ENCODE measurements around the gene ATXN7.

The ATXN7 gene

GRCh38 chr3:63900459-63900858 is 36.8 kb downstream of the ATXN7 start:
- no peak for DNase-seq (ENCODE audit: low read depth in 1 of 2, low spot score in 1 of 2)

GRCh38 chr3:63905731-63906620 is 42.3 kb downstream of the ATXN7 start:
- DNase-seq (ENCODE audit: low read depth in 1 of 2, low spot score in 1 of 2) = no peak

- no peak for DNase-seq (ENCODE audit: low read depth in 1 of 2, low spot score in 1 of 2)
Measured at GRCh38 chr3:63908081-63908736, 44.5 kb downstream of the ATXN7 start.

- DNase-seq (ENCODE audit: low read depth in 1 of 2, low spot score in 1 of 2) = no peak
Measured at GRCh38 chr3:63908776-63909175, 45.1 kb downstream of the ATXN7 start.

GRCh38 chr3:63909431-63909830 is 45.8 kb downstream of the ATXN7 start:
- DNase-seq (ENCODE audit: low read depth in 1 of 2, low spot score in 1 of 2) = no peak

- no peak for DNase-seq (ENCODE audit: low read depth in 1 of 2, low spot score in 1 of 2)
Measured at GRCh38 chr3:63910001-63910400, 46.3 kb downstream of the ATXN7 start.

- no peak for DNase-seq (ENCODE audit: low read depth in 1 of 2, low spot score in 1 of 2)
Measured at GRCh38 chr3:63910891-63911290, 47.2 kb downstream of the ATXN7 start.

GRCh38 chr3:63911509-63911872 is 47.8 kb downstream of the ATXN7 start:
- no peak for DNase-seq (ENCODE audit: low read depth in 1 of 2, low spot score in 1 of 2)

- peak; percentile 70 to 75 for DNase-seq (ENCODE audit: low read depth in 1 of 2, low spot score in 1 of 2)
Measured at GRCh38 chr3:63911873-63912767, 48.5 kb downstream of the ATXN7 start, which contains the start of gene SCAANT1. TSS of gene SCAANT1 (minus strand) at chr3:63912383.

GRCh38 chr3:63912768-63913588 is 49.3 kb downstream of the ATXN7 start:
- DNase-seq (ENCODE audit: low read depth in 1 of 2, low spot score in 1 of 2) = peak in 1 of 2 donors; percentile 31

- no peak for DNase-seq (ENCODE audit: low read depth in 1 of 2, low spot score in 1 of 2)
Measured at GRCh38 chr3:63914312-63914711, 50.6 kb downstream of the ATXN7 start.

GRCh38 chr3:63918321-63918720 is 54.7 kb downstream of the ATXN7 start:
- DNase-seq (ENCODE audit: low read depth in 1 of 2, low spot score in 1 of 2) = no peak

GRCh38 chr3:63920001-63920400 is 56.3 kb downstream of the ATXN7 start:
- DNase-seq (ENCODE audit: low read depth in 1 of 2, low spot score in 1 of 2) = no peak

- no peak for DNase-seq (ENCODE audit: low read depth in 1 of 2, low spot score in 1 of 2)
Measured at GRCh38 chr3:63921741-63922482, 58.2 kb downstream of the ATXN7 start.

GRCh38 chr3:63922491-63923199 is 59.0 kb downstream of the ATXN7 start:
- no peak for DNase-seq (ENCODE audit: low read depth in 1 of 2, low spot score in 1 of 2)

GRCh38 chr3:63926309-63926708 is 62.6 kb downstream of the ATXN7 start:
- DNase-seq (ENCODE audit: low read depth in 1 of 2, low spot score in 1 of 2) = no peak

- no peak for DNase-seq (ENCODE audit: low read depth in 1 of 2, low spot score in 1 of 2)
Measured at GRCh38 chr3:63927422-63928280, 64.0 kb downstream of the ATXN7 start.

GRCh38 chr3:63931290-63931689 is 67.6 kb downstream of the ATXN7 start:
- no peak for DNase-seq (ENCODE audit: low read depth in 1 of 2, low spot score in 1 of 2)
